Keratinocyte (primary cell): Measurements from ENCODE around the gene LRRC7.

ENCODE experiments used
- EZH2 ChIP-seq: IDR thresholded peaks from one replicate; pipeline ENCODE4 v1.6.1; 2012; ENCODE audit warnings: inconsistent platforms, mild to moderate bottlenecking, low read length, moderate library complexity
- TF ChIP-seq, protein P1 (sequence below), 3 experiments: IDR thresholded peaks in 1 of 3; conservative IDR thresholded peaks in 1 of 3; optimal IDR thresholded peaks in 1 of 3; 2 replicates in 2 of 3; 3 replicates in 1 of 3; pipeline versions ENCODE3 to v1.5.1; 2011; ENCODE audit warnings: low read length in 3 of 3, mild to moderate bottlenecking in 3 of 3, moderate library complexity in 2 of 3, control low read depth in 1 of 3, inconsistent platforms in 1 of 3; ENCODE audit not compliant: insufficient read depth in 2 of 3; ENCODE audit errors: extremely low read depth in 1 of 3

DNA sequence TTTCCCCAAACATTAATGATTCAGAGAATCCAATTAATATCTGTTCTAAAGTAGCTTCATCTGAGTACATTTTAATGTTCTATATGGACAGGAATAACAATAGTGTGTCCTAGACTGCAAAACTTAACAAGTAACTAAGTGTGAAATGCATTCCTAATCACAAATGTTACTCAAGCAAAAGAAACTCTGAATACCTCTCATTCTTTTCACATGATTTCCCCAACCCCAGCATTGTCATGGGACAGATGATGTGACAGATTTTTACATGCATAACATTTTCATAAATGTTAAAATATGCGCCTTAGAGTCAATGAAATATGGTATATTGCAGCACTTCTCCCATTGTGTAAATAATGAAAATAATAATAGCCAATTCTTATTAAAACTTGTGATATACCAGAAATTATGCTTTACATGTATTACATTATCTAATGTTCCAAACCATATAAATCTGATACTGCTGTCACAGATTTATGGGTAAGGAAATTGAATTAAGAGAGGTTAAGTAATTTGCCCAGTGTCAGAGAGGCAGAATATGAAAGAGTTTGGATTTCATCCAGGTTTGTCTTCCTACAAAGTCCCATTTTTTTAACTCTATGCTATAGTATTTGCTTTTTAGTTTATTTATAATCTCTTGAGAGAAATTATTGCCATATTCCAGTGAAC, 269.4 kb downstream of the LRRC7 start:
- TF ChIP-seq, protein P1, sequence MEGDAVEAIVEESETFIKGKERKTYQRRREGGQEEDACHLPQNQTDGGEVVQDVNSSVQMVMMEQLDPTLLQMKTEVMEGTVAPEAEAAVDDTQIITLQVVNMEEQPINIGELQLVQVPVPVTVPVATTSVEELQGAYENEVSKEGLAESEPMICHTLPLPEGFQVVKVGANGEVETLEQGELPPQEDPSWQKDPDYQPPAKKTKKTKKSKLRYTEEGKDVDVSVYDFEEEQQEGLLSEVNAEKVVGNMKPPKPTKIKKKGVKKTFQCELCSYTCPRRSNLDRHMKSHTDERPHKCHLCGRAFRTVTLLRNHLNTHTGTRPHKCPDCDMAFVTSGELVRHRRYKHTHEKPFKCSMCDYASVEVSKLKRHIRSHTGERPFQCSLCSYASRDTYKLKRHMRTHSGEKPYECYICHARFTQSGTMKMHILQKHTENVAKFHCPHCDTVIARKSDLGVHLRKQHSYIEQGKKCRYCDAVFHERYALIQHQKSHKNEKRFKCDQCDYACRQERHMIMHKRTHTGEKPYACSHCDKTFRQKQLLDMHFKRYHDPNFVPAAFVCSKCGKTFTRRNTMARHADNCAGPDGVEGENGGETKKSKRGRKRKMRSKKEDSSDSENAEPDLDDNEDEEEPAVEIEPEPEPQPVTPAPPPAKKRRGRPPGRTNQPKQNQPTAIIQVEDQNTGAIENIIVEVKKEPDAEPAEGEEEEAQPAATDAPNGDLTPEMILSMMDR (optimal IDR thresholded peaks at IDR 0.05 in 1 of 3, IDR thresholded peaks at IDR 0.05 in 1 of 3, conservative IDR thresholded peaks at IDR 0.05 in 1 of 3; ENCODE audit: extremely low read depth in 1 of 3, insufficient read depth in 2 of 3, low read length in 3 of 3), result no peak
- TF ChIP-seq EZH2, result no peak
